Mononuclear cell (primary cell): ENCODE results near the gene TMEM158. TPM values are rescaled to one million over a fixed set of nuclear protein-coding genes. Genes with fewer than 3 reads are reported as not detected.

Source experiments
- H3K27me3 ChIP-seq: 2 replicates; pipeline ENCODE4 v1.6.0; 2011; ENCODE audit warnings: low read length, control low read depth; ENCODE audit not compliant: insufficient read depth
- H3K4me1 ChIP-seq: 2 replicates; pipeline ENCODE4 v1.5.1; 2011; ENCODE audit warnings: mild to moderate bottlenecking, low read length, control low read depth; ENCODE audit not compliant: insufficient read depth
- H3K4me3 ChIP-seq: 2 replicates; pipeline ENCODE4 v1.5.1; 2011; ENCODE audit warnings: mild to moderate bottlenecking, low read length, moderate library complexity
- H3K9me3 ChIP-seq: 2 replicates; pipeline ENCODE4 v1.5.1; 2011; ENCODE audit warnings: low read depth, mild to moderate bottlenecking, control low read depth, low read length
- total RNA-seq: library from RNA; depleted of rRNA; stranded (reverse); fragments of >200 nt; gene quantifications from one replicate; pipeline ENCODE4 v1.2.3, GENCODE V29; 2012

Gene TMEM158
- total RNA-seq, 1 donor = 1.9 TPM

GRCh38 chr3:45246241-45246640 is 20.2 kb upstream of the TMEM158 start:
- Histone ChIP-seq H3K4me3 (no peak overlapping the region), H3K27me3 (no peaks in the 10 kb centered on the region), H3K9me3 (no peaks in the 10 kb centered on the region), H3K4me1 (no peaks in the 10 kb centered on the region)

- no peak overlapping the region for H3K4me3 ChIP-seq
- H3K9me3 ChIP-seq = no peaks in the 10 kb centered on the region
- H3K4me1 ChIP-seq = no peaks in the 10 kb centered on the region
- H3K27me3 ChIP-seq = peaks cover 2% of the 10 kb centered on the region
These were observed 18.3 kb upstream of the TMEM158 start for GRCh38 chr3:45244356-45244755.

GRCh38 chr3:45241206-45241605 is 15.1 kb upstream of the TMEM158 start:
- no peak overlapping the region for H3K4me3 ChIP-seq
- no peaks in the 10 kb centered on the region for H3K4me1 ChIP-seq
- no peaks in the 10 kb centered on the region for H3K9me3 ChIP-seq
- peaks cover 2% of the 10 kb centered on the region for H3K27me3 ChIP-seq

DNA sequence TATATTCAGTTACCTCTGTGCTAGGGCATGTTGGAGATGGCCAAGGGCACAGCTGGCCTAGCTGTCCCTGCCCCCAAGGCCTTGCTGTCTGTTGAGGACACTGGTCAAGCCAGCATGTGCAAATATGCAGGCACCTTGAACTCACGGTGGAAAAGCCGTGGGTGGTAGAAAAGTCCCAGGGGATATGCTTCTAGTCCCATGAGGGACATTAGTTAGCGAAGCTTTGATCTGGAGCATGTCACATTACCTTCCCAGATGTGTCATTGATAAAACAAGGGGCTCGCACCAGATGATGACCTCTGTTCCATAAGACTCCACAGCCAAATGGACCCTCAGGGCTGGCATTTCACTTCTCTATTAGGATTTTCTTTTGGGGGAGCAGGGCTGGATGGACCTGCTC is 14.2 kb upstream of the TMEM158 start:
- Histone ChIP-seq H3K27me3 (peaks cover 2% of the 10 kb centered on the region), H3K9me3 (no peaks in the 10 kb centered on the region), H3K4me3 (no peak overlapping the region)

GRCh38 chr3:45239254-45239653 is 13.2 kb upstream of the TMEM158 start:
- Histone ChIP-seq H3K9me3 (no peaks in the 10 kb centered on the region), H3K4me3 (no peak overlapping the region), H3K27me3 (peaks cover 2% of the 10 kb centered on the region), H3K4me1 (no peaks in the 10 kb centered on the region)

More for the DNA sequence above, 14.2 kb upstream of the TMEM158 start:
- no peaks in the 10 kb centered on the region for H3K4me1 ChIP-seq

DNA sequence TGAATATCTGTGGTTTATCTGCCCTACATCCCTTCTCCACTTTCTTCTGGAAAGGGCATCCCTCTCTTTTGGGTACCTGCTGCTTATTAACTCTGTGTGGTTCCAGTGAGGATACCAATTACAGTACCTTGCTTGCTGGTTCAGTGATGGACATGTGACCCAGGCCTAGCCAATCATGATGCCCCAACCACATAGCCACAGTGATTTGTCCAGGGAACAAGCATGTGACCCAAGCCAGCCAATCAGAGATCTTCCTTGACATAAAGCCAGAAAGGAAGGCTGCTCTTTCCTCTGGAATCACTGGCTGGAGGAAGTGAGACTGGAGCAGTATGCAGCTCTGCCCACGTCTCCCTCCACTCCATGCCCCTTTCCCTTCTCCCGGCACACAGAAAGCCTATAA is 10.9 kb upstream of the TMEM158 start:
- Histone ChIP-seq H3K4me1 (no peaks in the 10 kb centered on the region), H3K4me3 (no peak overlapping the region)

GRCh38 chr3:45235409-45235808 is 9.3 kb upstream of the TMEM158 start:
- H3K27me3 ChIP-seq = peaks cover 10% of the 10 kb centered on the region
- no peak overlapping the region for H3K4me3 ChIP-seq
- H3K4me1 ChIP-seq = no peaks in the 10 kb centered on the region
- H3K9me3 ChIP-seq = no peaks in the 10 kb centered on the region

More for the DNA sequence above, 10.9 kb upstream of the TMEM158 start:
- Histone ChIP-seq H3K27me3 (peaks cover 5% of the 10 kb centered on the region), H3K9me3 (no peaks in the 10 kb centered on the region)

GRCh38 chr3:45234250-45234649 is 8.2 kb upstream of the TMEM158 start:
- Histone ChIP-seq H3K4me1 (no peaks in the 10 kb centered on the region), H3K27me3 (peaks cover 15% of the 10 kb centered on the region), H3K4me3 (no peak overlapping the region), H3K9me3 (no peaks in the 10 kb centered on the region)

DNA sequence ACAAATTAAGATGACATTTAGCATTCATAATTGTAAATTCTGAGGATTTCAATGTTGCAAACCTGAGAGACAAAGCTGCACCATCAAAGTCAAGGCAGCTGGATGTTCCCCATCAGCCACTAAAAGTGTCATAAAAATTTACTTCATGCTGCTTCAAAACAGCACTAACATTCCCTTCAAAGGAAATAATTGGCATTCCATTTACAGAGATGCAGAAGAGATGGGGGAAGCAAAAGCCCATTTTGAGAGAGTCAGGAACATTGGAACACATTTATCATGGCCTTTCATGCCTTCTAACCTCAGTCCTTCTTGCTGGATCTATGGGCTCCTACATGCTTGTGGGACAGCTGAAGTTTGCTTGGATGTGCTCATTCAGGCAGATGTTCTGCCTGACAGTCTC is 6.4 kb upstream of the TMEM158 start:
- peaks cover 31% of the 10 kb centered on the region for H3K27me3 ChIP-seq
- no peaks in the 10 kb centered on the region for H3K9me3 ChIP-seq
- H3K4me3 ChIP-seq = no peak overlapping the region
- no peaks in the 10 kb centered on the region for H3K4me1 ChIP-seq

DNA sequence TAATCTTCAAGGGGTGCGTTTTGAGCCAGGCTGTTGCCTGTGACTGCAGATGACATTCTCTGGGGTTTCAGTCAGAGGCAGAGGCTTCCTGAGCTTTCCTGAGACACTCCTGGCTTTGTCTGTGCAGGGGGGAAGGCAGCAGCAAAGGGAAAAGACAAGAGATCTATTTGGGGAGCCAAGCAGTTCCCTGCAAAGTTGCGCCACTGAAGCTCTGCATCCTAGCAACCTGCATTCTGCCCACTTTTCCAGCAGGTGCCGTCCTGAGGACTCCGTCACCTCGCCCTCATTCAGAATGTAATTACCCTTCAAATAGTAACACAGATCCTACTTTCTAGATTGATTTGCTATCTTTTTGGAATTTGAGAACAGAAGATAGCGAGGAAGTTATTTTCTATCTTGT is 1.9 kb upstream of the TMEM158 start:
- H3K27me3 ChIP-seq = peaks cover 62% of the 10 kb centered on the region
- H3K9me3 ChIP-seq = no peaks in the 10 kb centered on the region
- H3K4me3 ChIP-seq = no peak overlapping the region
- H3K4me1 ChIP-seq = peaks cover 13% of the 10 kb centered on the region

DNA sequence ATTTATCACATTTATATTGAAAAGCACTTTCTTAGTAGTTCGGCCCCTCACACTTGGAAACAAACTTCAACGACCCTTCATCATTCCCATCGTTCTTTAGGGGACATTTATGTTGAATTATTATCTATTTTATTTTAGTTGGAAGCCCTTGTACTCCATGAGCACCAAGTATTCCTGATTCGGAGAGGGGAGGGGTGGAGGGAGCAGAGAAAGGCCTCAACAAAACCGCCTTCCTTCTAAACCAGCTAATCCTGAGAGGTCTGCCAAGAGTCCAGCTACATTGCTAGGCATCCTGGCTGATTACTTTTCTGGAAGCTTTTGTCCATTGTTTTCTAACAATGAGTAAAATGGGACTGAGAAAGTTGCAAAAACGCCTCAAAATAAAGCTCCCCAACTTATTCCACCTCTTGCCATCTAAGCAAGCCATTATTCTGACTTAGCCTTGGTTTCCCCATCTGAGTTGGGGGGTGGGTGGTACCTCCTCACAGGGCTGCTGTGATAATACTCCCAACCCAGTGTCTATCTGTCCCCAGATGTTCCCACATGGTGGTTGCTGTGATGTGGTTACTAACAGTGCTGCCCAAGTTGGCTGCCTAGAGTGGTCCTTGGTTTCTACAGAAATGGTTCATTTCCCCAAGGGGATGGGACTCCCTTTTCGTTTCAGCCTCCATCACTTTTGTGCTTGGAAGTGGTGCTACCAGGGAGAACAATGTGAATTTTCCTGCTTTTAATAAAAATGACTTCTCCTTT is 1.2 kb upstream of the TMEM158 start:
- Histone ChIP-seq H3K4me1 (peaks cover 13% of the 10 kb centered on the region), H3K27me3 (peaks cover 66% of the 10 kb centered on the region), H3K9me3 (no peaks in the 10 kb centered on the region), H3K4me3 (no peak overlapping the region)

GRCh38 chr3:45225465-45226205 is 452 bp downstream of the TMEM158 start:
- Histone ChIP-seq H3K27me3 (peaks cover 66% of the 10 kb centered on the region), H3K4me1 (peaks cover 13% of the 10 kb centered on the region), H3K4me3 (peak overlapping the region; percentile 10), H3K9me3 (no peaks in the 10 kb centered on the region)

DNA sequence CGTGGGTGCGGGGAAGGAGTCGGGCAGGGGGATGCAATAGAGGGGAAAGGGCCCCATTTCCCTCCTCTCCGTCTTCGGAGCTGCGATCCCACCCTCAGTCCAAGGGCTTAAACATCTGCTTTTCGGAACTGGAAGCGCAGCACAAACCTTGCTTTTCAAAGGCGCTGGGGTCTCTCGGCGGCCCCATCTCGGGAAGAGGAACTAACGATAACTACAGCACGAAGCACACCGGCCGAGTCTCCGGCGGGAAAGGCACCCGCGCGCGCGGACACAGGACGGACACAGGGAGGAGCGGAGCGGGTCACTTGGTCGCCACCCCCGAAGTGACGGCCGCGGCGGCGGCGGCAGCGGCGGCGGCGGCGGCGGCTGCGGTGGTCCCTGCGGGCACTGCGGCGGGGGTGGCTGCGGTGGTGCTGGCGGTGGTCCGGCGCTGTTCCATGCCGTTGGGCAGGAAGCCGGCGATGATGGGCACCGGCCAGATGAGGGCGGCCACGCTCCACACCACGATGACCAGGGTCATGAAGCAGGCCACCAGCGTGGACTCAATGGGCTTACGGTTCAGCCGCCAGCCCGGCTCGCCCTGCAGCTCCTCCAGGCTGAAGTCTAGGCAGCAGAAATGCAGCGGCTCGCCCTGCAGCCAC is 1.1 kb downstream of the TMEM158 start:
- H3K4me3 ChIP-seq = no peak overlapping the region
- H3K27me3 ChIP-seq = peaks cover 63% of the 10 kb centered on the region
- H3K4me1 ChIP-seq = peaks cover 13% of the 10 kb centered on the region
- no peaks in the 10 kb centered on the region for H3K9me3 ChIP-seq

- Histone ChIP-seq H3K4me1 (peaks cover 13% of the 10 kb centered on the region), H3K27me3 (peaks cover 56% of the 10 kb centered on the region), H3K4me3 (no peak overlapping the region), H3K9me3 (no peaks in the 10 kb centered on the region)
These were observed 2.0 kb downstream of the TMEM158 start for GRCh38 chr3:45223889-45224727.

- peaks cover 2% of the 10 kb centered on the region for H3K4me1 ChIP-seq
- peaks cover 29% of the 10 kb centered on the region for H3K27me3 ChIP-seq
- no peak overlapping the region for H3K4me3 ChIP-seq
- H3K9me3 ChIP-seq = no peaks in the 10 kb centered on the region
These were observed 6.4 kb downstream of the TMEM158 start for GRCh38 chr3:45219694-45220093.
